GM12878 (cell line): ENCODE results near the gene EPHB2. TPM values are rescaled to one million over a fixed set of nuclear protein-coding genes. Genes with fewer than 3 reads are reported as not detected.

Experiments
- ATAC-seq: fragments of 200-7000 bp; cut with Tn5 transposase; 3 replicates; pipeline ENCODE4 v1.9.1; 2020; ENCODE audit warnings: mild to moderate bottlenecking, moderate library complexity
- BruUV-seq: library from RNA; stranded (reverse); fragments of 400-500 nt; replicated peaks from 2 replicates; lab custom pipeline; 2021; lab: Mats Ljungman, UMichigan
- CTCF ChIA-PET: fragments of 300-600 bp; sonication (Branson Sonifier 250); formaldehyde crosslinking; extraction: SDS; loops from one replicate; lab custom pipeline; 2021; ENCODE audit warnings: inconsistent platforms; lab: Yijun Ruan, JAX
- POLR2A ChIA-PET: fragments of 350-600 bp; formaldehyde crosslinking; extraction: SDS; loops from one replicate; lab custom pipeline; 2021; ENCODE audit warnings: inconsistent platforms; lab: Charles Lee
- RAD21 ChIA-PET: fragments of 300-600 bp; sonication (Branson Sonifier 250); formaldehyde crosslinking; loops from one replicate; lab custom pipeline; 2023; ENCODE audit warnings: antibody characterized with exemption; ENCODE audit not compliant: unreplicated experiment; lab: Charles Lee
- SMC1A ChIA-PET: fragments of 300-600 bp; sonication (Branson Sonifier 250); formaldehyde crosslinking; loops from one replicate; lab custom pipeline; 2023; ENCODE audit not compliant: unreplicated experiment, uncharacterized antibody; lab: Charles Lee
- DNase-seq: peaks from one replicate; pipeline ENCODE4 v3.0.0-alpha.2; 2011; ENCODE audit warnings: low read depth, low spot score
- FAIRE-seq: peaks from 3 replicates; lab custom pipeline; 2011; peaks lifted over from hg19 to GRCh38; lab: Jason Lieb, UNC
- H2AFZ ChIP-seq: 2 replicates; pipeline ENCODE4 v1.6.0; 2011; ENCODE audit warnings: low read depth, low read length, control low read depth; ENCODE audit not compliant: control insufficient read depth
- H3K27ac ChIP-seq: 2 replicates; pipeline ENCODE4 v1.5.1; 2011; ENCODE audit warnings: control low read depth; ENCODE audit not compliant: control insufficient read depth, insufficient read depth
- H3K27me3 ChIP-seq, 2 experiments: replicated peaks in 1 of 2; 2 replicates each; pipeline versions ENCODE4 v1.6.0 to v1.6.1; 2011; ENCODE audit warnings: low read length in 1 of 2; ENCODE audit not compliant: control insufficient read depth in 2 of 2, insufficient read depth in 2 of 2
- H3K36me3 ChIP-seq, 2 experiments: 2 replicates each; pipeline ENCODE4 v1.5.1; 2011; ENCODE audit warnings: low read length in 1 of 2; ENCODE audit not compliant: control insufficient read depth in 2 of 2, insufficient read depth in 2 of 2
- H3K4me1 ChIP-seq: 2 replicates; pipeline ENCODE4 v1.6.1; 2011; ENCODE audit warnings: mild to moderate bottlenecking, low read length, moderate library complexity, mixed read lengths; ENCODE audit not compliant: control insufficient read depth, insufficient read depth
- H3K4me2 ChIP-seq: 2 replicates; pipeline ENCODE4 v1.6.0; 2011; ENCODE audit warnings: control low read depth; ENCODE audit not compliant: control insufficient read depth, insufficient read depth
- H3K4me3 ChIP-seq: fragments of 200-600 bp; sonication (generic); 2 replicates; pipeline ENCODE4 v1.5.1; 2016
- H3K79me2 ChIP-seq: 2 replicates; pipeline ENCODE4 v1.6.0; 2011; ENCODE audit warnings: low read length; ENCODE audit not compliant: control insufficient read depth, insufficient read depth
- H3K9ac ChIP-seq: 2 replicates; pipeline ENCODE4 v1.8.0; 2011; ENCODE audit warnings: low read length, control low read depth, mixed read lengths; ENCODE audit not compliant: control insufficient read depth, insufficient read depth
- H3K9me3 ChIP-seq: replicated peaks from 3 replicates; pipeline ENCODE4 v1.5.1; 2011; ENCODE audit warnings: mild to moderate bottlenecking, low read length; ENCODE audit not compliant: control insufficient read depth, insufficient read depth
- H4K20me1 ChIP-seq: 2 replicates; pipeline ENCODE4 v1.6.0; 2011; ENCODE audit not compliant: control insufficient read depth, insufficient read depth
- CTCF ChIP-seq, 3 experiments: IDR thresholded peaks in 2 of 3; conservative IDR thresholded peaks in 1 of 3; 2 replicates each; pipeline ENCODE4 v1.5.1; 2011; ENCODE audit warnings: low read depth in 3 of 3, low read length in 3 of 3, mild to moderate bottlenecking in 3 of 3, control low read depth in 2 of 3, moderate library complexity in 2 of 3, inconsistent platforms in 1 of 3, mixed read lengths in 1 of 3; ENCODE audit not compliant: control insufficient read depth in 2 of 3, insufficient read depth in 1 of 3; ENCODE audit errors: extremely low read depth in 1 of 3
- JUND ChIP-seq: IDR thresholded peaks from 2 replicates; pipeline ENCODE4 v1.6.1; 2012; ENCODE audit warnings: low read depth, mild to moderate bottlenecking, low read length, improper control_type of control experiment, moderate library complexity
- NBN ChIP-seq: fragments of 450-650 bp; IDR thresholded peaks from 2 replicates; pipeline ENCODE4 v1.6.1; 2016
- POLR2AphosphoS5 ChIP-seq: IDR thresholded peaks from 2 replicates; pipeline ENCODE4 v1.6.1; 2011; ENCODE audit warnings: mild to moderate bottlenecking, low read length, inconsistent platforms
- ZNF687 ChIP-seq: fragments of 450-650 bp; IDR thresholded peaks from 2 replicates; pipeline ENCODE4 v1.6.1; 2017; ENCODE audit warnings: mild to moderate bottlenecking, moderate library complexity
- WGBS: methylation state at CpG from one replicate; pipeline ENCODE4 v1.1.6; 2016; ENCODE audit warnings: low lambda C conversion rate; ENCODE audit not compliant: insufficient replicate concordance, insufficient coverage; ENCODE audit errors: missing lambda C conversion rate; 5-methylcytosine and 5-hydroxymethylcytosine counted together
- in situ Hi-C: fragments of 300-500 bp; cut with MboI; formaldehyde crosslinking; loops from 9 replicates; pipeline ENCODE4 v1.14.3; 2018; ENCODE audit warnings: mixed read lengths
- intact Hi-C: fragments of 100-400 bp; cut with micrococcal nuclease; formaldehyde crosslinking; loops from one replicate; pipeline ENCODE4 v1.14.2; 2022; ENCODE audit not compliant: unreplicated experiment
- polyA plus RNA-seq, 11 experiments: library from polyadenylated mRNA; depleted of rRNA in 4 of 11; unstranded in 6 of 11; stranded (reverse) in 5 of 11; fragments of >200 nt; fragmentation: Nextera tagmentation in 4 of 11; fragmentation: Illumina TruSeq in 1 of 11; extraction: Ambion mirVana in 4 of 11; extraction: Trizol in 1 of 11; gene quantifications; 1 replicate in 1 of 11; 2 replicates in 10 of 11; pipeline versions ENCODE4 v1.2.1 to v1.2.3, GENCODE V29; 2011 to 2016; ENCODE audit warnings: inconsistent platforms in 2 of 11, missing spikeins in 2 of 11, low read depth in 1 of 11
- total RNA-seq, 4 experiments: library from RNA; depleted of rRNA in 3 of 4; stranded (reverse); fragments of >200 nt in 3 of 4; fragmentation: Illumina TruSeq in 1 of 4; extraction: Trizol in 1 of 4; gene quantifications; 2 replicates each; pipeline versions ENCODE4 v1.2.1 to v1.2.3, GENCODE V29; 2013 to 2021

The EPHB2 gene
- total and polyA plus RNA-seq, 10 of the 15 experiments (the other 5 are each of a cell fraction or from before 2014, with no cell fraction given) = 0.13 to 3.3 (median 0.92) TPM

DNA sequence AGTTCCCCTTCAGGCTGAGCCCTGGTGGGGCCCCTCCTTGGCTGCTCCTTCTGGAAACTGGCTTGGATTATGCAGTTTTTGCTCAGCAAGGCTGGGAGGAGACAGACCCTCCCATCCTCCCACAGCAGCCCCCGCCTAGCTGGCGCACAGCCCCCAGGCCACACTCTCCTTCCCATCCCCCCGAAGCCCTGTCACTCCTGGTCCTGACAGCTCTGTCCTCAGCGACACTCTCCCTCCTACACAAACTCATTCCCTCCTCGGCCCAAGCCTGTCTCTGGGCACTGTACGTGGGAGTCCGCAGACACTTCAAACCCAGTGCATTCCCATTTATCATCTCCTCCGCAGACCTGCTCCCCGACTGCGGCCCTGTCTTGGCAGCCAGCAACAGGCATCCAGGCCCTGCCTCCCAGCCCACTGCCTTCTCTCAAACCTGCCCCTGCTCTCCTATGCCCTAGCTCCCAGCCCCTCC is 25.0 kb upstream of the EPHB2 start:
- no peaks in the 10 kb centered on the region for H3K9me3 ChIP-seq
- no TSS peak for BruUV-seq
- H4K20me1 ChIP-seq = no peaks in the 10 kb centered on the region
- WGBS = 37% methylated on average over 10 of the region's 10 CpGs
- no peak for TF ChIP-seq NBN
- TF ChIP-seq CTCF (IDR thresholded peaks at IDR 0.05 in 2 of 3, conservative IDR thresholded peaks at IDR 0.05 in 1 of 3; ENCODE audit: control insufficient read depth in 2 of 3, extremely low read depth in 1 of 3, insufficient read depth in 1 of 3, low read depth in 3 of 3, low read length in 3 of 3) = no peak
- TF ChIP-seq JUND = no peak
- TF ChIP-seq POLR2AphosphoS5 = no peak
- no peak for TF ChIP-seq ZNF687
- H3K4me3 ChIP-seq = no peak overlapping the region
- H3K27me3 ChIP-seq = peaks cover 0 to 1% of the 10 kb centered on the region in 2 experiments; a peak in 1 of 4 replicates
- no peak overlapping the region for H2AFZ ChIP-seq
- H3K27ac ChIP-seq = no peak overlapping the region
- no peak for DNase-seq
- in situ Hi-C loops = no loop called here
- H3K9ac ChIP-seq = no peak overlapping the region
- H3K4me1 ChIP-seq = no peaks in the 10 kb centered on the region
- no peak for FAIRE-seq
- ChIA-PET CTCF (no interaction called here), RAD21 (no interaction called here), SMC1A (no interaction called here), POLR2A (no interaction called here)
- intact Hi-C loops = no loop called here
- H3K4me2 ChIP-seq = no peak overlapping the region
- no peak for ATAC-seq
- H3K36me3 ChIP-seq = no peaks in the 10 kb centered on the region
- H3K79me2 ChIP-seq = no peaks in the 10 kb centered on the region
